ENCODE results near the gene EEF1G. TPM values are rescaled to one million over a fixed set of nuclear protein-coding genes. Genes with fewer than 3 reads are reported as not detected.
"Not testable (repeated sequence)": the region's sequence is repeated elsewhere in the genome, so short reads cannot be mapped to it uniquely, and the experiment has no call there.

The EEF1G gene
- polyA plus RNA-seq, 2 of the 4 experiments (the other 2 are of a cell fraction): 1,570 to 1,728 TPM

GRCh38 chr11:62591448-62592145, 17.9 kb upstream of the EEF1G start, which contains the start of gene TUT1 (continued):
- TF ChIP-seq PBX3 (IDR thresholded peaks at IDR 0.05) (peak; percentile 72), MAX (IDR thresholded peaks at IDR 0.05) (peak; percentile 95), GATA3 (IDR thresholded peaks at IDR 0.05; ENCODE audit: borderline replicate concordance) (peak; percentile 51; the same call in 1 of the 2 replicates), RNF2 (IDR thresholded peaks at IDR 0.05; ENCODE audit: borderline replicate concordance, low read depth) (no peak), NFE2L2 (conservative IDR thresholded peaks at IDR 0.05; ENCODE audit: low read length) (no peak), ZNF302 (CRISPR knock-in tag; IDR thresholded peaks at IDR 0.05) (no peak)

- ChIA-PET CTCF (interaction anchor here (0.5 to 2.3 kb wide), 6 partner anchors 11 to 774 kb away, joined by 3 to 10 read pairs (median 4); no protein-coding TSS in a partner anchor), POLR2A (interaction anchor here (1.0 to 1.9 kb wide), 2 partner anchors 15 to 76 kb away, joined by 3 to 10 read pairs; partner anchors contain the start of genes C11orf98, CSKMT and EEF1G)
- FAIRE-seq (no peak), ATAC-seq (no peak), DNase-seq (ENCODE audit: low read depth in 1 of 2, low spot score in 1 of 2) (no peak)
- peak overlapping the region in 1 of 2 experiments; percentile 2; a peak in 1 of 6 replicates for H3K27ac ChIP-seq
- TF ChIP-seq CTCF (IDR thresholded peaks at IDR 0.05) (peak; percentile 25; the same call in 2 of the 3 replicates), JUN (IDR thresholded peaks at IDR 0.05) (no peak), HEYL (CRISPR knock-in tag; IDR thresholded peaks at IDR 0.05) (no peak), CBX8 (IDR thresholded peaks at IDR 0.05) (no peak)
- no peaks in the 10 kb centered on the region for H3K9me3 ChIP-seq
- 65% methylated on average over 18 of the region's 18 CpGs for WGBS (ENCODE audit: missing lambda C conversion rate)
- H3K4me2 ChIP-seq: no peak overlapping the region
- H3K4me3 ChIP-seq: no peak overlapping the region
- H3K4me1 ChIP-seq: peaks cover 49% of the 10 kb centered on the region
Measured at GRCh38 chr11:62588966-62589637, 15.4 kb upstream of the EEF1G start.

- not testable (repeated sequence) for H3K4me2 ChIP-seq; H3K27ac ChIP-seq; DNase-seq (ENCODE audit: low read depth in 1 of 2, low spot score in 1 of 2); H3K4me3 ChIP-seq; FAIRE-seq; H3K9me3 ChIP-seq; ATAC-seq
- peaks cover 32% of the 10 kb centered on the region for H3K4me1 ChIP-seq
- 96% methylated on average over 7 of the region's 7 CpGs for WGBS (ENCODE audit: missing lambda C conversion rate)
- ChIA-PET POLR2A (interaction anchor here (1.5 kb wide), 1 partner anchor 11 kb away, joined by 9 read pairs; the partner anchor contains the start of gene EEF1G), CTCF (interaction anchor here (1.1 to 1.7 kb wide), 7 partner anchors 9 to 190 kb away, joined by 3 to 7 read pairs (median 4); no protein-coding TSS in a partner anchor)
Measured at GRCh38 chr11:62585356-62585755, 11.7 kb upstream of the EEF1G start.

- ATAC-seq; H3K27ac ChIP-seq; H3K4me2 ChIP-seq; H3K4me1 ChIP-seq; DNase-seq (ENCODE audit: low read depth in 1 of 2, low spot score in 1 of 2); POLR2A ChIA-PET; H3K4me3 ChIP-seq; FAIRE-seq; H3K9me3 ChIP-seq: not testable (repeated sequence)
- whole genome bisulfite sequencing (ENCODE audit: missing lambda C conversion rate): 88% methylated on average over 4 of the region's 4 CpGs
- CTCF ChIA-PET: interaction anchor here (0.5 to 2.2 kb wide), 3 partner anchors 12 to 90 kb away, joined by 3 to 5 read pairs (median 4); partner anchors contain the start of gene LBHD1
Measured at GRCh38 chr11:62581735-62582134, 8.0 kb upstream of the EEF1G start.

Measured in A549 (cell line).